DOHH2 (cell line): ENCODE measurements around the gene SIVA1.

ENCODE experiments used
- H3F3A ChIP-seq: fragments of 200-600 bp; sonication (generic), shearing (Covaris generic); 2 replicates; pipeline ENCODE4 v1.6.0; 2016; ENCODE audit warnings: antibody characterized with exemption, mild to moderate bottlenecking; ENCODE audit not compliant: control insufficient read depth, insufficient read depth
- H3K27ac ChIP-seq: fragments of 200-600 bp; sonication (generic); 2 replicates; pipeline ENCODE4 v1.5.1; 2014; ENCODE audit warnings: low read depth, mild to moderate bottlenecking, low read length, moderate library complexity
- H3K27me3 ChIP-seq: fragments of 200-600 bp; sonication (generic); 2 replicates; pipeline ENCODE4 v1.6.1; 2014; ENCODE audit warnings: mild to moderate bottlenecking, low read length, mixed read lengths; ENCODE audit not compliant: control insufficient read depth
- H3K36me3 ChIP-seq: fragments of 200-600 bp; sonication (generic); 2 replicates; pipeline ENCODE4 v1.6.1; 2014; ENCODE audit warnings: mild to moderate bottlenecking, low read length, moderate library complexity, mixed read lengths; ENCODE audit not compliant: control insufficient read depth
- H3K4me1 ChIP-seq: fragments of 200-600 bp; sonication (generic); 2 replicates; pipeline ENCODE4 v1.6.1; 2014; ENCODE audit warnings: mild to moderate bottlenecking, low read length, mixed read lengths; ENCODE audit not compliant: control insufficient read depth
- H3K4me2 ChIP-seq: fragments of 200-600 bp; sonication (generic); 2 replicates; pipeline ENCODE4 v1.6.0; 2014; ENCODE audit warnings: mild to moderate bottlenecking, low read length, moderate library complexity
- H3K4me3 ChIP-seq: fragments of 200-600 bp; sonication (generic); 2 replicates; pipeline ENCODE4 v1.5.1; 2014; ENCODE audit warnings: mild to moderate bottlenecking, low read length, mixed read lengths
- H3K79me2 ChIP-seq: fragments of 200-600 bp; sonication (generic); 2 replicates; pipeline ENCODE4 v1.6.1; 2014; ENCODE audit warnings: mild to moderate bottlenecking, low read length, mixed read lengths; ENCODE audit not compliant: control insufficient read depth
- H3K9me2 ChIP-seq: fragments of 200-600 bp; sonication (generic); replicated peaks from 2 replicates; pipeline ENCODE4 v1.6.1; 2014; ENCODE audit warnings: mild to moderate bottlenecking, low read length, mixed read lengths; ENCODE audit not compliant: control insufficient read depth
- H3K9me3 ChIP-seq: fragments of 200-600 bp; sonication (generic); 2 replicates; pipeline ENCODE4 v1.6.1; 2014; ENCODE audit warnings: antibody characterized with exemption, low read length, mixed read lengths; ENCODE audit not compliant: control insufficient read depth, insufficient read depth
- H4K20me1 ChIP-seq: fragments of 200-600 bp; sonication (generic); 2 replicates; pipeline ENCODE4 v1.6.0; 2014; ENCODE audit warnings: low read depth, mild to moderate bottlenecking, antibody characterized with exemption, low read length, moderate library complexity; ENCODE audit not compliant: control insufficient read depth, insufficient read depth
- CTCF ChIP-seq: fragments of 200-600 bp; sonication (generic); IDR thresholded peaks from one replicate; pipeline ENCODE4 v1.5.1; 2014; ENCODE audit warnings: antibody characterized with exemption, mild to moderate bottlenecking, low read depth, low read length; ENCODE audit not compliant: poor library complexity, severe bottlenecking
- EZH2phosphoT487 ChIP-seq: fragments of 200-600 bp; sonication (generic); IDR thresholded peaks from 2 replicates; pipeline ENCODE4 v1.6.1; 2017; ENCODE audit warnings: borderline replicate concordance, mild to moderate bottlenecking, antibody characterized with exemption, low read length, moderate library complexity, mixed read lengths

The SIVA1 gene

GRCh38 chr14:104746934-104747481, 5.9 kb upstream of the SIVA1 start:
- Histone ChIP-seq H3K27me3 (peaks cover 7% of the 10 kb centered on the region; the same call in 1 of the 2 replicates), H3K9me3 (peaks cover 4% of the 10 kb centered on the region; the same call in 1 of the 2 replicates), H3K4me2 (no peak overlapping the region), H4K20me1 (no peaks in the 10 kb centered on the region), H3K79me2 (no peaks in the 10 kb centered on the region), H3K4me1 (peaks cover 11% of the 10 kb centered on the region), H3K9me2 (no peaks in the 10 kb centered on the region), H3K27ac (no peak overlapping the region), H3K36me3 (no peaks in the 10 kb centered on the region), H3F3A (no peaks in the 10 kb centered on the region; the same call in 1 of the 2 replicates), H3K4me3 (no peak overlapping the region)
- TF ChIP-seq EZH2phosphoT487 (no peak), CTCF (no peak)

GRCh38 chr14:104747876-104748275, 5.1 kb upstream of the SIVA1 start:
- Histone ChIP-seq H3K9me2 (no peaks in the 10 kb centered on the region), H3K4me3 (no peak overlapping the region), H3K79me2 (no peaks in the 10 kb centered on the region), H3K4me2 (no peak overlapping the region), H3K36me3 (no peaks in the 10 kb centered on the region), H3K27me3 (peaks cover 7% of the 10 kb centered on the region; the same call in 1 of the 2 replicates), H3F3A (no peaks in the 10 kb centered on the region; the same call in 1 of the 2 replicates), H3K4me1 (peaks cover 14% of the 10 kb centered on the region), H3K27ac (no peak overlapping the region), H4K20me1 (no peaks in the 10 kb centered on the region), H3K9me3 (peaks cover 4% of the 10 kb centered on the region; the same call in 1 of the 2 replicates)
- no peak for TF ChIP-seq CTCF
- TF ChIP-seq EZH2phosphoT487, result no peak

GRCh38 chr14:104749111-104749649, 3.8 kb upstream of the SIVA1 start:
- peaks cover 7% of the 10 kb centered on the region; the same call in 1 of the 2 replicates for H3K27me3 ChIP-seq
- H3K4me2 ChIP-seq, result no peak overlapping the region
- H3K4me3 ChIP-seq, result no peak overlapping the region
- peaks cover 4% of the 10 kb centered on the region; the same call in 1 of the 2 replicates for H3K9me3 ChIP-seq
- H3K79me2 ChIP-seq, result peaks cover 13% of the 10 kb centered on the region
- peaks cover 6% of the 10 kb centered on the region; the same call in 1 of the 2 replicates for H4K20me1 ChIP-seq
- no peaks in the 10 kb centered on the region; the same call in 1 of the 2 replicates for H3F3A ChIP-seq
- peaks cover 11% of the 10 kb centered on the region for H3K36me3 ChIP-seq
- no peak overlapping the region for H3K27ac ChIP-seq
- no peaks in the 10 kb centered on the region for H3K9me2 ChIP-seq
- H3K4me1 ChIP-seq, result peaks cover 19% of the 10 kb centered on the region
- TF ChIP-seq EZH2phosphoT487 (no peak), CTCF (no peak)
